ENCODE measurements around the gene DISC1.

DNA sequence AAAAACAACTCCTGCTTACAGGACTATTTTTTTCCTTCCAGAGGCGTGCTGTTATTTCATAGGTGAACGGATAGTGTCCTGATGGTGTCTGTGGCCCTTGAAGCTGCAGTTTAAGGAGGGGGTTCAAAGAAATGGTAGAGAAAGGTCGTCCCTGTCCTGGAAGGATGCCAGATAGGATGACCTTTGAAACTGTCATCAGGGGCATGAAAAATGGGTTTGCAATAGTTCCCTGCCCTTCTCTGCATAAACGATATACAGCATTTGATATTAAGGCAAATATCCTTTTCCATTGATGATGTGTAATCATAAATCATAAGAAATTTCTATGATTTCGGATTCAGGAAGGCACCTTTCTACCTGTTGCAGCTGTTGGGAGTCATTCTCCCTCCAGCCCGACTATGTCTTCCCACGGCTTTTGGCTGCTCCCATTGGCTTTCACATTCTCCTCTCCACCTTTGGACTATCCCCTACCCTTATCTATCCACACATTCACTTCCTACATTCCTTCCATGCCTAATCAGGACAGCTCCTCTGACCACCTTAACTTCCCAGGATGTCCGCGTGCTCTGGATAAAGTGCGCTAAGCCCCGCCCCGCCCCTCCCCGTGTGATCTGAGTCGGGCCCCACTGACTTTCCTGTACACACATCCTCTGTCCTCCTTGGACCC, 209.8 kb downstream of the DISC1 start:
- no peak for TF ChIP-seq CTCF (conservative IDR thresholded peaks at IDR 0.05; ENCODE audit: low read depth, low read length)
- TF ChIP-seq EZH2 (IDR thresholded peaks at IDR 0.05; ENCODE audit: borderline replicate concordance, low read depth, low read length, poor library complexity, severe bottlenecking) = no peak
